VCaP (cell line): ENCODE data around the gene DLGAP1.
"Not testable (repeated sequence)": the region's sequence is repeated elsewhere in the genome, so short reads cannot be mapped to it uniquely, and the experiment has no call there.

Experiments used
- H3K27ac ChIP-seq: fragments of 450-650 bp; 2 replicates; pipeline ENCODE4 v1.5.1; 2017
- TF ChIP-seq, protein P1 (sequence below): fragments of 450-650 bp; conservative IDR thresholded peaks from 2 replicates; pipeline ENCODE4 v1.5.1; 2017; ENCODE audit warnings: mild to moderate bottlenecking, moderate library complexity

The DLGAP1 gene

DNA sequence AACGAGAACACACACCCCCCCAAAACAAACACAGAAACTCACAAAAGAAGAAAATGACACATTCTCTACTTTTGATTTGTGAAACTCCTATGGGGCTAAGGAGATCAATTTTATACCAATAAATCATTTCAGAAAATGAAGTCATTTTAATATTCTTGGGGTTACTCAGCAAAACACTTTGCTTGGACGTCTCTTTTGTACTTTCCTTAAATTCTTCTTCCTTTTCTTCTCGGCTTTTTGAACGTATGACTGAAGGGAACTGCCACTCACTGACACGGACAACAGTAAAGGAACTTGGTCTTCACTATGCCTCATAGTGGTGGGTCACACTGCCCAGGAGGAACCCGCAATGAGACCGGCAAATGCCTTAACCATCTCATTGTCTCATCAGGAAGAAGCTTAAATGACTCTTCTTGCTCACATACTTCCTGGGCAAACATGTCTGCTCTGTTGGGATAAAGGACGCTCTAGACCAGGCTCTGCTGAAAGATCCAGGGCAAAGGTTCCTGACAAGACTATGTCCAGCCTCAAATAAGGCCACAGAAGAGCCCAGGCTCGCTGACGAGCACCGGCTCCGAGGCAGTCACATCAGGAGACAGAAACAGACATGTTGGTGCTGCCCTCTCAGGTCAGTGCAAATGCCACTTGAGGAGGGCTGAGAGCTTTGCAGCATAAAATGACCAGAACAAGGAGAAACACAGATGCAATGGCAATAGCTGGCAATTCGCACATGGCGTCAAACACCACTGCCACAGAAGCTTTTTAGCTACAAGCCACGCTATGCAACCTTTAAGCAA lies 799.7 kb downstream of the DLGAP1 start:
- TF ChIP-seq, protein P1, sequence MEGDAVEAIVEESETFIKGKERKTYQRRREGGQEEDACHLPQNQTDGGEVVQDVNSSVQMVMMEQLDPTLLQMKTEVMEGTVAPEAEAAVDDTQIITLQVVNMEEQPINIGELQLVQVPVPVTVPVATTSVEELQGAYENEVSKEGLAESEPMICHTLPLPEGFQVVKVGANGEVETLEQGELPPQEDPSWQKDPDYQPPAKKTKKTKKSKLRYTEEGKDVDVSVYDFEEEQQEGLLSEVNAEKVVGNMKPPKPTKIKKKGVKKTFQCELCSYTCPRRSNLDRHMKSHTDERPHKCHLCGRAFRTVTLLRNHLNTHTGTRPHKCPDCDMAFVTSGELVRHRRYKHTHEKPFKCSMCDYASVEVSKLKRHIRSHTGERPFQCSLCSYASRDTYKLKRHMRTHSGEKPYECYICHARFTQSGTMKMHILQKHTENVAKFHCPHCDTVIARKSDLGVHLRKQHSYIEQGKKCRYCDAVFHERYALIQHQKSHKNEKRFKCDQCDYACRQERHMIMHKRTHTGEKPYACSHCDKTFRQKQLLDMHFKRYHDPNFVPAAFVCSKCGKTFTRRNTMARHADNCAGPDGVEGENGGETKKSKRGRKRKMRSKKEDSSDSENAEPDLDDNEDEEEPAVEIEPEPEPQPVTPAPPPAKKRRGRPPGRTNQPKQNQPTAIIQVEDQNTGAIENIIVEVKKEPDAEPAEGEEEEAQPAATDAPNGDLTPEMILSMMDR, result no peak
- H3K27ac ChIP-seq, result no peak overlapping the region

DNA sequence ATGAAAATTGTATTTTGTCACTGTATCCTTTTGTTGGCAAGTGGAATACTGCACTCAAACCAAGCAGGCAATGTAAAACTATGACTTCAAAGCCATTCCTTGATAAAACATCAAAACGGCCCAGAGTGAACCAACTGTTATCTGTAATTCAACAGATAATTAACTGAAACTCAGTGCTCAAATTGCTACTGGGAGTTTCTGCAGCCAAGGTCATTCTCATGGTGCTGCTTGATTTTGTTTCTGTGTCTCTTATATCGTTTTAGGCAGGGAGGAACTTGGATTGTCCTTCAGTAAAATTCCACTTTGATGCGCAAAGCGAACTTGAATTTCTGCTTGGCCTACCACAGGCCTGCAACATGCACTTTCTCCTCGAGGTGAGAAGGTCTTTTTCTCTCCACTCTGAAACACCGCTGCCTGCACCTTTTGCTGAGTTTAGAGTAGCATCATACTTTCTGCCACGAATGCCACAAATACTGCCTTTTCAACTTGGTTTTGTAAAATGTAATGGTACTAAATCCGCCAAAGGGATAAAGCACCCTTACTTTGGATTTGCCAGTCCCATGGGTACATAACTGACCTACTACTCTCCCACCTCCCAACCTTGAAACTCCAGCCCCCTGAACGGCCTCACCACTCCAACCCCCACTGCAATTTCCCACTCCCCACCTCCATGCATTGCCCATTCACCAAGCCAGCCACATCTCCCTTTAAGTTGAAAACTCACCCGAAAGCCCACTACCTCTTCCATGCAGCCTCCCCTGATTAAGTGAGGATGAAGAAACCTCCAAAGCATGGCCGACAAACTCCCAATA lies 800.5 kb downstream of the DLGAP1 start:
- TF ChIP-seq, protein P1, result no peak
- H3K27ac ChIP-seq, result no peak overlapping the region

DNA sequence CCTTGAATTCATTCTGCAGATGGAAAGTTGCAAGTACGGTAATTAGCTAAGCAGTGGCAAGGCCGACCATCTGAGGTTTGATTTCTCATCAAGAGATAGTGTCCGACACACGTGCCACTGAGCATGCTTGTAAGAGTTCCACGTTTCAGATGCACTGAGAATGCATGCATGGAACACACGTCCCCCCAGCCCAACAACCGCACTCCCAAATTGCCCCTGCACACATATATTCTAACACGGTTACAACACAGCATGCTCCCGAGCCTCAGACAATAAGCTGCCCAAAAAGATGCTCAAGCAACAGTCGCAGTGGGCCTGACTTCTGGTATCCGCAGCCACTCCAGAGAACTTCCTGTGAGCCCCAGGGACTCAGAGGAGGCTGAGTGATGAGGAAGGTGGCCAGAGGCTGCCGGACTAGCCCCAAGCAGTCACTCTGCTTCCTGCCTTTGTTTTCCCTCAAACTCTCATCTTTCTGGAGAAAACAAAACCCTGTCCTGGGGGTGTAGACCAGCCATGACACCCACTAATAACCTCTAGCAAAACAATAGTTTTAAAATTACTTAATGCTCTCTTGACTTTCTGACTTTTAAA lies 801.2 kb downstream of the DLGAP1 start:
- TF ChIP-seq, protein P1, result no peak
- no peak overlapping the region for H3K27ac ChIP-seq

DNA sequence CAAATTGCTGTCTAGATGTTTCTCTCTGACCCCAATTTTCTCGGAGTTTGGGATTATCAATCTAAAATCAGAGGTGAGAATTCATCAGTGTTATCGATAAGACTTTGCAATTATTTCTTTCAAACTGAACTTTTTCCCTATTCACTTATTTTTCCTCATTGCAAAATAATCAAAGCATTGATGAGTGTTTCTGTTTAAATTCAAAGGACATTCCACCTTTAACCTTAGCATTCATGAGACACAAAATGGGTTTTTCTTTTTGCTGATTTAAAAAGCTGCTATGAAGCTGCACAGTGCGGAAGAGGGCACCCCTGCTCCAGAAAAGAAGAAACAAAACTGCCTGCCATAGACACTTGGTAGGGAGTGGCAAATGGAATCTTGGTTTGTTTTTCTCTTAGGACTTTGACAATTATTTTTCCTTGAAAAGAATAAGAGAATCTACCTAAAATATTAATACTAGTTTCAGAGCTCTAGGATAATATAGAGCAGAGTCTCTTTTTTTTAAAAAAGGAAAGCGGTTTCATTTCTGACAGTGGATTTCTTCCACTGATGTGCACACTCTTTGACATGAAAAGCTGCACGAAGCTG lies 801.8 kb downstream of the DLGAP1 start:
- no peak overlapping the region for H3K27ac ChIP-seq
- TF ChIP-seq, protein P1, result no peak

DNA sequence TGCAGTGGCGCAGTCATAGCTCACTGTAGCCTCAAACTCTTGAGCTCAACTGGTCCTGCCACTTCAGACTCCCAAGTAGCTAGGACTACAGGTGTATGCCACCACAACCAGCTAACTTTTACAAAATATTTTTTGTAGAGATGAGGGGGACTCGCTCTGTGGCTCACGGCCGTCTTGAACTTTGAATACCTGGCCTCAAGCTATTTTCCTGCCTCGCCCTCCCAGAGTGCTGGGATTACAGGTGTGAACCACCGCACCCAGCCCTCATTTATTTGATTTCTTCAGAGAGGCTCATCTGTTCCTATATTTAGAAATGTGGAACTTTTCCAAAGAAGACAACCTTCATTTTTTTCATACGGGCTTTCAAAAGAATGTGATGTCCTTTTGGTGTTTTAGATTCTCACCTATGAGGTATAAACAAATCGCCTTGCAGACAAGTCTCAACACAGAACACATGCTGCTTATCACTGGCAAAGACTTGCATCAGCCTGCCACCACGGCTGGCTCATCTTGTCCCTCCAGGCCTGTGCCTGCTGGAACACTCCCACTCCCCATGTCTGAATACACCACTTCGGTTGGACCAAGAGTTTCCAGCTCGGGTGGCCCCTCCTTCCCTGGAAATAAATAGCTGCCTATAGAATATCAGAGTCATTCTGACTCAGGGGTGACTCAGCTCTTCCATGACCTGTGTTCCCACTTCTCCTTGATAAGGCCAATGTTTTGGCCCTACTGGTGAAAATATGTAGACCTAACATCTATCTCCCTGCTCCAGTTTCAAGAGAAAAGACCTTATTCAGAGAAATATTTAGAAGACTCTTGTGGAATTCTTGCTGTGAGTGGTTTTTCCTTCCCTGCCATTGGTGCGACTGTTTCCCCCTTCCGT lies 802.5 kb downstream of the DLGAP1 start:
- no peak overlapping the region for H3K27ac ChIP-seq
- TF ChIP-seq, protein P1, result no peak

DNA sequence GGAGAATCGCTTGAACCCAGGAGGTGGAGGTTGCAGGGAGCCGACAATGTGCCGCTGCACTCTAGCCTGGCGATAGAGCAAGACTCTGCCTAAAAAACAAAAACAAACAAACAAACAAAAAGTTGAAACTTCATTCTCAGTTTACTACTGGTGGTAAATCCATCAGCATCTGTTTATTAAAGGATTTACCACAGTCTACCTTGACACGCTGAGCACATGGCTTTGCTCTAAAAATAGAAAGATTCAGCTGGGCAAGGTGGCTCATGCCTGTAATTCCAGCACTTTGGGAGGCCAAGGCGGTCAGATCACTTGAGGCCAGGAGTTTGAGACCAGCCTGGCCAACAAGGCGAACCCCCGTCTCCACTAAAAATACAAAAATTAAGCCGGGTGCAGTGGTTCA lies 803.8 kb downstream of the DLGAP1 start:
- TF ChIP-seq, protein P1, result no peak
- no peak overlapping the region for H3K27ac ChIP-seq

DNA sequence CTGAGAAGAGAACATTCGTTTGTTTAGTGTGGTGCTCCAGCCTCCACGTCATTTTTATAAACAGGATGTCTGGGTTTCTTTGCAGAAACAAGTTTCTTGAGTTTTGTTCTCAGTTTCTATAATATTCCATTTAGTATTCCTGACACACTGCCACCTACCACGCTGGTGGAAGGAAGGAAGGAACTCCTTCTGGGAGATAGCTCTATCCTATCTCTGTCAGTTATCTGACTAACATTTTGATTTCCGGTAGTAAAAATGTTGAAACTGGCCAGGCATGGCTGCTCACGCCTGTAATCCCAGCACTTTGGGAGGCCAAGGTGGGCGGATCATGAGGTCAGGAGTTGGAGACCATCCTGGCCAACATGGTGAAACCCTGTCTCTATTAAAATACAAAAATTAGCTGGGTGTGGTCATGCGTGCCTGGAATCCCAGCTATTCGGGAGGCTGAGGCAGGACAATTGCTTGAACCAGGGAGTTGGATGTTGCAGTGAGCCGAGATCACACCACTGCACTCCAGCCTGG lies 804.5 kb downstream of the DLGAP1 start:
- not testable (repeated sequence) for H3K27ac ChIP-seq
